HG02798 (cell line): ENCODE results near the gene NOL4L.
"Not testable (repeated sequence)": the region's sequence is repeated elsewhere in the genome, so short reads cannot be mapped to it uniquely, and the experiment has no call there.

Experiments used
- ATAC-seq: cut with Tn5 transposase; IDR thresholded peaks from one replicate; pipeline ENCODE4 v1.9.1; 2021; ENCODE audit warnings: mild to moderate bottlenecking; ENCODE audit not compliant: unreplicated experiment, poor library complexity

Gene NOL4L

DNA sequence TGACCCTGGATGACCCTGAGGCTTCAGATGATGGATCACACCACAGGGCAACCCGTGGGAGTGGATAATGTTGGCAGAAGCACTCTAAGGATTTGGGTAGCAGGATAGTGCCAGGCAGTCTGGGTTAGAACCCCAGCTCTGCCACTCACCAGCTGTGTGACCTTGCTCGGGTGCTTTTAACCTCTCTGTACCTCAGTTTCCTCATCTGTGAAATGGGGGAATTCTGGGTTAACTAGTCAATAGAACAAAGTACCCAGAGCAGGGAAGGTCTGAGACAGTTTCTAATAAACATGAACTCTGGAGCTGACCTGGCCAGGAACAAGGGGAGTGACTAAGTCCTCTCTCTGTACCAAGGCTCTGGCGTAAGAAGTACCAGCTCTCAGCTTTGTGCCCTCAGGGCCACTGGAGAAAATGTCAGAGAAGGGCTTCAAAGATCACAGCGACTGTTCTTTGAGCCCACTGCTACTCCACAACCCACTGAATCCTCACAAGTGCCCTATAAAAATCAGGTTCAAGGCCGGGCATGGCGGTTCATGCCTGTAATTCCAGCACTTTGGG, 14.7 kb upstream of the NOL4L start:
- no peak for ATAC-seq

DNA sequence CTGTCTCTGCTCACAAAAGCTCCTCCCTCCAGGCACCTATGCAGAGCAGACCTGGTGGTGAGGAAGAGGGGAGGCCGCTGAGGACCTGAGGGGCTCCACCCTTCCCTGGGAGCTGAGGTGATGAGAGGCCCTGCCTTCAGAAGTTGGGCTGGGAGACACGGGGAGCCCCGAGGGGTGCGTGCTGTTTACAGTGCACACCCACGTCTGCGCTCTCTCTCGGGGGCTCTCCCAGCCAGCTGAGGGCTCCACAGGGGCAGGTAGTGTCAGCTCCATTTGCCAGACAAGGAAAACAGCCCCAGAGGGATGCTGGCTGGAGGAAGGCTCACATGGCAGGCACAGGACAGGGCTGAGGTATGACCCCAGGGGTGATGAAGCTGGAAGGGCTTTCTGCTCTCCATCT, 13.5 kb upstream of the NOL4L start:
- ATAC-seq = no peak

DNA sequence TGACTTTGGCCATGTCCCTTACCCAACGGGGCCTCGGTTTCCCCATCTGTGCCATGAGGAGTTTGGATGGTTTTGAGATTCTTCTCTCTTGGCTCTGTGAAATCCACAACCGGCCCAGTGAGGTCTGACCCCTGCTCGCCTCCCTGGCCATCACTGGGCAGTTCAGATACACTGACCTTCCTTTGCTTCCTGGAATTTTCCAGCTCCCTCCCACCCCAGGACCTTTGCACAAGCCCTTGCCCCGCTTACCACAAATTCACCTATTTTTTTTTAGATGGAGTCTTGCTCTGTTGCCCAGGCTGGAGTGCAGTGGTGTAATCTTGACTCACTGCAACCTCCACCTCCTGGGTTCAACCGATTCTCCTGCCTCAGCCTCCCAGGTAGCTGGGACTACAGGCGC, 12.6 kb upstream of the NOL4L start:
- no peak for ATAC-seq

DNA sequence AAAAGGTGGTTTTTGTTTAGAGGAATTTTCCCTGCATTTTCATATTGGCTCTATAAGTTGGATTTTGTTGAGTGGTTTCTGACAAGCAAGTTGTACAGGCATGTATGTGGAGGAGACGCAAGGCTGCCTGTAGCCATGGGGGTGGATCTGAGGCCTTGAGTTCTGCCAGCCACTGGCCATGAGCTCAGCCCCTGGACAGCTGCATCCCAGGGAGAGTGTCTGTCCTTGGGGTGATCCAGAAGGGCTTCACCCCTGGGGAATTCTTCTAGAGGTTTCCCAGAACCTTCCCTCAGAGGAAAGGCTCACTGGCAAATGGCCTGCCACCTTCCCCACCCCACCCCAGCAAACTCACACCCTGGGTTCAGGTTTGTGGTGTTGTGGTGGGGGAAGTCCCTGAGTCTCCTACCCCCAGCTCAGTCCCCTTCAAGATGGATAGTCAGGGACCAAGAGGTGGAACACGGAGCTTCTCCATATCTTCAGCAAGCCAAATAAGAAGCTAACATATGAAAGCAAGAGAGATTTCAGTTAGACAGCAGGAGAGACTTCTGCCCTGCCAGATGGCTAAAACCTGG, 11.6 kb upstream of the NOL4L start:
- ATAC-seq = no peak

DNA sequence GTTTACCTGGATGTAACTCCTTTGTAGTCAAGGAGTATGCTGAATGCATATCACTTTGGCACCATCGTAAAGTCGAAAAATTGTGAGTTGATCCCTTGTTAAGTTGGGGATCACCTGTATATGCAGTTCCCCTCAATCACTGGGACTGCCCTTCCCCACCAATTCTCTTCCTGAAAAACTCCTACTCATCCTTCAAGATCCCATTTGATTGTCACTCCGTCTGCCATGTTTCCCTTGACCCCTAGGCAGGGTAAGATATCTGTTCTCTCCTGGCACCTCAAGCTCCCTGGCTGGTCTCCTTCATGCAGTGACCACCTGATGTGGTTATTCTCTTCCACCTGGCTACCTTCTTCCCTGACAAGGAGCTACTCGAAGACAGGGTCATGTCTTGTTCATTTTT, 10.0 kb upstream of the NOL4L start:
- ATAC-seq = no peak

DNA sequence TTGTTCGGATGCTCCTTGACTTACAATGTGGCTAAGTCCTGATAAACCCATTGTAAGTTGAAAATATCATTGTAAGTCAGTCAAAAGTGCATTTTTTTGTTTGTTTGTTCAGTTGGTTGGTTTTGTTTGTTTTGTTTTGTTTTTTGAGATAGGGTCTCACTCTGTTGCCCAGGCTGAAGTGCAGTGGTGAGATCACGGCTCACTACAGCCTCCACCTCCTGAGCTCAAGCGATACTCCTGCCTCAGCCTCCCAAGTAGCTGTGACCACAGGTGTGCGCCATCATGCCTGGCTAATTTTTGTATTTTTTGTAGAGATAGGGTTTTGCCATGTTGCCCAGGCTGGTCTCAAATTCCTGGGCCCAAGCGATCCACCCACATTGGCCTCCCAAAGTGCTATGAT, 9.5 kb upstream of the NOL4L start:
- ATAC-seq = not testable (repeated sequence)

DNA sequence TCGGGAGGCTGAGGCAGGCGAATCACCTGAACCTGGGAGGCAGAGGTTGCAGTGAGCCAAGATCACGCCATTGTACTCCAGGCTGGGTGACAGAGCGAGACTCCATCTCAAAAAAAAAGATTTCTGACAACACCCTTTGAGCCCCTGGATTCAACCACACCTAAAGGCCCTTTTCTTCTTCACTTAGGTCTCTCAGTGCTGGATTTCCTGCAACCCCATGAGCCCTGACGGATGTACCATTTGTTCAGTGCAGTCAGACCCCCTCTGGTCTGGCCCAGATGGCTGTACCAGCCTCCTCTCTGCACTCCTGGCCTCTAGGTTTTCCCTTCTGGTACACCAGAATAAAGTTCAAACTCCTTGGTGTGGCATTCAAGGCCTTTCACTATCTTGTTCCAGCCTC, 9.1 kb upstream of the NOL4L start:
- ATAC-seq = no peak

DNA sequence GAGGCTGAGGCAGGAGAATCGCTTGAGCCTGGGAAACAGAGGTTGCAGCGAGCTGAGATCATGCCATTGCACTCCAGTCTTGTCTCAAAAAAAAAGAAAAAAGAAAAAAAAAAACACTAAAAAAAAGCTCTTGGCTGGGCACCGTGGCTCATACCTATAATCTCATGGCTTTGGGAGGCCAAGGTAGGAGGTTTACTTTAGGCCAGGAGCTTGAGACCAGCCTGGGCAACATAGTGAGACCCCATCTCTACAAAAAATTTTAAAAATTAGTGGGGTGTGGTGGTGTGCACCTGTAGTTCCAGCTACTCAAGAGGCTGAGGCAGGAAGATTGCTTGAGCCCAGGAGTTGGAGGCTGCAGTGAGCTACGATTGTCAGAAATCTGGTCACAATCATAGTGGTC, 7.5 kb upstream of the NOL4L start:
- not testable (repeated sequence) for ATAC-seq

DNA sequence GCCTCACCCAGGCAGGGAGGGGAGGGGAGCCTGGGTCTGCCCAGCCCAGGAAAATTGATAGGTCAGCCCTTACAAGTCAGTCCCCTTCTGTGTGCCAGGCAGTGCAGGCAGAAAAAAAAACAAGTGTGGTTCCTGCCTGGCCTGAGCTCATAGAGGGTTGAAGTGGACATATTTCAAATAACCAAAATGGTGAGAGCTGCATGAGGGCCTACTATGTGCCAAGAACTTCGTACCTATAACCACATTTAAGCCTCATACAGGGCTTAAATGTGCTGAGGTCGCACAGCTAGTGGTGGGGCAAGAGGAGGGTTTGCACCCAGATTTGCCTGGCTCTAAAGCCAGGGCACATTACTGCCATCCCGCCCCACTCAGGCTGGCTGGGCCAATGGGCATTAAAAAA, 6.9 kb upstream of the NOL4L start:
- no peak for ATAC-seq

DNA sequence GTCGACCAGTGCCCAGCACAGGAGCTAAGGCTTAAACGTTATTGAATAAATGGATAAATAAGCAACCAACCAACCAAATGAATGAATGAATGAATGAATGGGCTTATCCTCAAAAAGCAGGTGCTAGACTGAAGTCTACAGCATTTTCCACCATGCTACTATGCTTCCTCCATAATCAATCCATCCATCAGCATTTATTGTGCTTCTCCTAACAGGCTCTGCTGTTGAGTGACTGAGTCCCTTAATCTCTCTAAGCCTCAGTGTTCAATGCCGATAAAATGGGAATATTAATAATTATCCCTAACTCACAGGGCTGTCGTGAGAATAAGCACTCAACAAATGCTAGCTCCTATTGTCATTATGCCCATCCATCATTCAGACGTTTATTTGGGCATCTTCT, 4.6 kb upstream of the NOL4L start:
- no peak for ATAC-seq

DNA sequence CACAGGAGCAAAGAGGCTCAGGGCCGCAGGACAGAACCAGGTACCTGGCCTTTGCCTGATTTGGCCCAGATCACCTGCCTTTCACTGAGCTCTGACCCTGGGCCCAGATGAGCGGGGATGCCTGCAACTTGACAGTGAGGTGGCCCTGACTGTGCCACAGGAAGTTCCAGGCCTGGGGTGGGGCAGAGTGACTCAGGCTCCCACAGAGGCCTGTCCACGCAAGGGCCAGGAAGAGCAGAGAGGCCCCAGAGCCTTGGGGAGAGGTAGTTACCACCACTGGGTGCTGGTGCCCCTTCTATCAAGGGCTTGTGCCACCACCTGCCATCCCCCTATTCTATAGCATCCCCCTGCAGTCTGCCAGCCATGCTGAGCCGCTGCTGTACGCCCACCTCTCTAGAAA, 4.1 kb upstream of the NOL4L start:
- no peak for ATAC-seq

DNA sequence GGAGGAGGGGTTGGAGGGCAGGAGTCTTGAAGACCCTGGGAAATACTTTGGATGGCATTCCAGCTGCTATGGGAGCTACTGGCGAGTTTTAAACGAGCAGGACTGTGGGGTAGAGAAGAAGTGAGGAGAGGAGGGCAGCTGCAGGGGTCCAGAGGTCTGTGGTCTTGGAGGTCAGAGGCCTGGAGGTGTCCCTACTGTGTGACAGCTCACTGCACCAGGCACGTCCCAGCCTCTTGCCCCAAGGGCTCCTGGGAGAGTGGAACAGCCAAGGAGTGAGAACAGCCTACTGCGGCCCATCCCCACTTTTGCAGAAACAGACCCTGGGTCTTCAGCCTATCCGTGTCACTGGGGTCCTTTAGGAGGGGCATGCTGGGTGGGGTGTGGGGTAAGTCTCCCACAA, 2.9 kb upstream of the NOL4L start:
- ATAC-seq = no peak

DNA sequence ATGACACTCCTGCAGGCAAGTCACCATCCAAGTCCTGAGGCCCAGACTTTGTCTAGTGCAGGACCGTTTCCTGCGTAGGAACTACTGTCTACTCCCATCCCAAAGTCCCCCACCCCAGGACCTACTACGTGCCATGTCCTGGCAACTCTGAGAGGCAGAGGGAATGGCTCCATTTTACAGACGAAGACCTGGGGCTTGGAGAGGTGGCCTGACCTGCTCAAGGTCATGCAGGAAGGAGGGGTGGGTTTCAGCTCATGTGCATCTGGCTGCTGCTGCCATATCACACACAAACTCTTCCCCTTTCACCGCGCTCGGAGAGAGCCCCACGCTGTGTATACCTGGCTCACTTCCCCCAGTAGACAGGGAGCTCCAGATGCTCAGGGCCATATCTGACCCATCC, 1.2 kb upstream of the NOL4L start:
- no peak for ATAC-seq

DNA sequence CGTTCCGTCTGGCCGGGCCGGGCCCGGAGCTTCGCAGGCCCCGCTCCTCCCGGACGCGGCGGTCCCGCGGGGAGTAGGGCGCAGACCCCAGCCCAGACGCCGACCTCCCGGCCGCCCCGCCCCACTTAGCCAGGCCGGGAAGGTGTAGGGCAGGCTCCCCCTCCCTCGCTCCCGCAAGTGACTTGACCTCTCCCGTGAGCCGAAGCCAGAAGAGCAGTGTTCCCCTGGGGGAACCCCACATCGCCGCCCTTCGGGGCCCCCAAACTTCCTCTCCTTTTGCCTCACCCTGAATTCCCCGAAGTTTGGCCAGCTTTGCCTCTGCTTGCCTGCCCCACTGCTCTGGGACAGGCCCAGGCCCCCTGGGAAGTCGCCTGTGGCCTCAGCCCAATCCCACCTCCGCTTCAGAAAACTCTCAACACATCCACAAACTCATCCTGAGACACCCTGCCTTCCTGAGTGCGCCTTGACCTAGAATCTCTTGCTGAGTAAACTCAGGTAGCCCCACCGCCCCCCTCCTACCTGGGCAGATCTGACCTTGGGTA, 524 bp upstream of the NOL4L start:
- ATAC-seq = peak; percentile 33

DNA sequence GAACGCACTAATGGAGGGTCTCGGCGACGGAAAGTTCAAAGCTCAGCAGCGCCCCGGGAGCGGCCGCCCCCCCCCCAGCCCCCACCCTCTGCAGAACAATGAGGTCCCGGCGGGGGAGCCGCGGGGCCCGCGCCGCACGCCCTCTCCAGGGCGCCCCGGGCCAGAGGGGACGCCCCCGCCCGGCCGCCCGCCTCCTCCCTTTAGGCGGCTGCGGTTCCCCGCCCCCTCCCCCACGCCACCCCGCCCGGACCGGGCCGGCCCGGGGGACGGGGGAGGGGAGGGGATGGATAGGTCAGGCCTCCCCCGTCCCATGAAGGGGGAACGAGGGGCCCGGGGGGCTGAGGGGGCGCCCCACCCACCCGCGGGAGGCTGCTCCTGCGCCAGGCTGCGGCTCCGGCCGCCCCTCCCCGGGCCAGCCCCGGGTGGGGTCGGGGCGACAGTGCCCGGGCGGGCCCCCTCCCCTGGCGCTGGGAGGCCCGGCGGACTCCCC, 1.5 kb downstream of the NOL4L start:
- no peak for ATAC-seq

DNA sequence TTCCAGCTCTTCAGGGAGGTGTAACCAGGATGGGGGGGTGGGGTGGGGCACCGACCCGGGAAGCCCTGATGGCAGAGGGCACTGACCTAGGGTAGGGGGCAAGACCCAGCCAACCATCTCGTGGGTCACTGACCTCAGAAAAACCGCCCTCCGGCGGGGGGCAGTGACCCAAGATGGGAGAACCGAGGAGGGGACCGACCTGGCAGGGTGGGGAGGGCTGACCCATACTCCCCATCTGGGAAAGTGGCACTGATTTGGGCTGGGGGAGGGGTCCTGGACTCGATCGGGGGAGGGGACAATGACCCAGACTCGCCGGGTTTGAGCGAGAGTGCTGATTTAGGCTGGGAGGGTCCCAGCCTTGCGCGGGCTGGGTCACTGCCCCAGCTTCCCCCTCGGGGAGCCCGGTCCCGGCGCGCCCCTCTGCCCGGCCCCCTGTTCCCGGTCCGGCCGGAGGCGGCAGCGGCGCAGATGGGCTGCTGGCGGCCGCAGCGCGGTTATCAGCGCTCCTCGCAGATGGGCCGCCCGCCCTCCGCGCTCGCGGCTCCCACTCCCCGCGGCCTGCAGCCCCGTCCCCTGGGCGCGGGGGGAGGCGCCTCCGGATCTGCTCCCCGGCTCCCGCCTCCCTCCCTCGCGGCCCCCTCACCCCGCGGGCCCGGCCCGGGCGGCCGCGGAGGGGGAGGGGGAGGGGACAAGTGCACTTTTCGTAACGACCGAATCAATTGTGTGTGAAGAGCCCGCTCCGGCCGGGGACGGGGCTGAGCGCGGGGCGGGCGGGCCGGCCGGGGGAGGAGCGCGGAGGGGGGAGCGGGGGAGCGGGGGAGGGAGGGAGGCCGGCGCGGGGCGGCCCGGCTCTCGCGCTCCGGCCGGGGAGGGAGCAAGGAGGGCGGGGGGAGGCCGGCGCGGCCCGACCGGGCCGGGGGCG, 2.2 kb downstream of the NOL4L start:
- no peak for ATAC-seq

DNA sequence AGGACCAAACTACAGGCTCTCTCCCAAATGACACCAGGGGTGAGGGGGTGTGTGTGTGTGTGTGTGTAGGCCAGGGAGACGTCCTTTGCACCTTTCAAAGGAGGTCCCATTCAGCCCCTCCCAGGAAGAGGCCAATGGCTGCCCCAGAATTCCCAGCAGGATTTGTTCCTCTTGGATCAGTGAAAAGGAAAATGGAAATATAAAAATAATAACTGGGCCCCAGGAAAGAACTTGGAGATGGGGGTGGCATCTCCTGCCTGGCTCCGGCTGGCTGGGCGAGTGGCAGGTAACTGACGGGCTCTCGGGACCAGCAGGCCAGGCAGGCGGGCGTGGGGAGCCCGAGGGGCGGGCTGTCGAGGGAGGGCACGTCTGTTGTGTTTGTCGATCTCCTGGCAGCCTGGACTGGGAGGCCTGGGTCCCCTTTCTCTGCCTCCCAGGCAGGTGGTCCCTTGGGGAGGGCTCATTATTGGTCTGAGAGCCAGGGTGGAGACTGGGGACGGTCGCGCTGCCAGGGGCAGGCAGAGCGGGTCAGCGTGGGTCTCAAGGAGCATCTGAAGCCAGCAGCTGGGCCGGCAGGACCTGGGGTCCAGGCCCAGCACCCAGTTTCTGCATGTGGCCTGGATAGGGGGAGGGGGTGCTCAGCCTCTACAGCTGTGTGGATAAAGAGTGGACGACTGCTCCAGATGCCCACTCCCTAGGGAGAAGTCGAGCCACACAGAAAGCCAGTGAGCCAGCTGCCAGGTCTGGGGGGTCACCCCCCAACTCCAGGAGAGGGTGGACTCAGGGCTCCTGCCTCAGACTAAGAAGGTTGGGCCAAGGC, 3.1 kb downstream of the NOL4L start:
- no peak for ATAC-seq

DNA sequence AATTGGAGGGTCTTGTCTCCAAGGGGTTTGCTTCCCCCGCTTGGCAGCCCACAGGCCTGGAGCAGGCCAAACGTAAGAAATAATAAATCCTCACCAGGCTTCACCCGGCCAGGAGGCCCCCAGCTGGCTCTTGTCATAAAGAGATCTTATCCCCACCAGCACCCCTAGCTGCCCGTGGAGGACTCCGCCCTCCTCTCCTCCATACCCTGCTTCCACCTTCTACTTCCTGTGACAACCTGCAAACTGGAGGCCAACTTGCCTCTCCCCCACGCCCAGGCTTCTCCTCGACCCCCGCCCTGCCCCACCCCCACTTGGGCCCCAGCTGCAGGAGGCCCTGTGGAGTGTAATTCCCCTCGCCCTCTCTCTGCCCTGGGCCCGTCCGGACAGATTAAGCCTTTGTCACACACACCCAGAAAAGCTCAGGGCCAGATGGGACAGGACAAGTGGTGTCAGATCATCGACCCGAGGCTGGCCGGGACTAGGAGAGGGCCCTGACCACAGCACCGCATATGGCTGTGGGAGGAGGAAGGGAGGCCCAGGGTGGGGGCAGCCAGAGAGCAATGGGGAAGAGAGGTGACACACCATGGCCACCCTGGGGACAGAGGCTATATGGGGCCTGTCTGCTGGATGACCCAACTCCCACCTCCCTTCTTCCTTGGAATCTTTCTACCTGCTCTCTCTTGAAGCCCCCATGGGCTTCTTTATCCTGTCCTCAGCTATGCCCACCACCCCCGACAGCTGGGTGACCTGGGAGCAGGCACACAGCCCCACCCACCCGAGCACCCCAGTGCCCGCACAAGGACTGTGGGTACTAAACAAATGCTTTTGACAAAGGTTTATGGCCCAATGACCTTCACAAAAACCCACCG, 3.9 kb downstream of the NOL4L start:
- no peak for ATAC-seq

DNA sequence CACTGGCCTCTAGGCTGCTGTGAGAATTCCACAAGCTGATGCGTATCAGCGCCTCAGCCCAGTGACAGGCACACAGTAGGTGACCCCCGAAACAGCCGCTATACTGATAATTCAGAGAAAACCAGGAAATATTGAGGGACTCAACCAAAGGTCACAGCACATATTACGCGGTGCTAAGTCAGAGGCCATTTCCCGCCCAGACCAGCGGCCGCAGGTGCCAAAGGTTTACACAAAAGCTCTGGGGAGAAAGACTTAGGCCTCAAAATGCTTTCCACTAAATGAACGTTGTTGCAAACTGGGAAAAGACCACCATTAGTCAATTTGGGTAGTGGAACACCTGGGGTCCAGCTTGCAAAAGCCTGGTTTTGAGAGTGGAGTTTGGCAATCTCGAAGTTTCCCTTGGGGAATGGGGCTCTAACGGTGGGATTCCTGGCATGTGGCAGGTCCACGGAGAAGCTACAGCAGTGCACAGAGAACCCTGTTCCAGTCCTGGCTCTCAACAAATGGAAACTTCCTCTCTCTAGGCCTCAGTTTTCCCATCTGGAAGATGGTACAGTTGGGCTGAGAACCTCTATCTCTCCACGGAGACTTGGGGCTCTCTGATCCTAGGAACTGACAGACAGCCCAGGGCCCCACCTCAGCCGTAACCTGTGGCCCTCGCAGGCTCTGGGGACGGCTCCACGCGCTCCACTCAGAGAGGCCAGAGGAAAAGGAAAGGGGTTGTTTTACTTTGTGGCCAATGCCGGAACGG, 4.7 kb downstream of the NOL4L start:
- ATAC-seq = no peak
